Measurements from ENCODE around the gene ZSWIM4.
"Not testable (repeated sequence)": the region's sequence is repeated elsewhere in the genome, so short reads cannot be mapped to it uniquely, and the experiment has no call there.

ZSWIM4 gene

DNA sequence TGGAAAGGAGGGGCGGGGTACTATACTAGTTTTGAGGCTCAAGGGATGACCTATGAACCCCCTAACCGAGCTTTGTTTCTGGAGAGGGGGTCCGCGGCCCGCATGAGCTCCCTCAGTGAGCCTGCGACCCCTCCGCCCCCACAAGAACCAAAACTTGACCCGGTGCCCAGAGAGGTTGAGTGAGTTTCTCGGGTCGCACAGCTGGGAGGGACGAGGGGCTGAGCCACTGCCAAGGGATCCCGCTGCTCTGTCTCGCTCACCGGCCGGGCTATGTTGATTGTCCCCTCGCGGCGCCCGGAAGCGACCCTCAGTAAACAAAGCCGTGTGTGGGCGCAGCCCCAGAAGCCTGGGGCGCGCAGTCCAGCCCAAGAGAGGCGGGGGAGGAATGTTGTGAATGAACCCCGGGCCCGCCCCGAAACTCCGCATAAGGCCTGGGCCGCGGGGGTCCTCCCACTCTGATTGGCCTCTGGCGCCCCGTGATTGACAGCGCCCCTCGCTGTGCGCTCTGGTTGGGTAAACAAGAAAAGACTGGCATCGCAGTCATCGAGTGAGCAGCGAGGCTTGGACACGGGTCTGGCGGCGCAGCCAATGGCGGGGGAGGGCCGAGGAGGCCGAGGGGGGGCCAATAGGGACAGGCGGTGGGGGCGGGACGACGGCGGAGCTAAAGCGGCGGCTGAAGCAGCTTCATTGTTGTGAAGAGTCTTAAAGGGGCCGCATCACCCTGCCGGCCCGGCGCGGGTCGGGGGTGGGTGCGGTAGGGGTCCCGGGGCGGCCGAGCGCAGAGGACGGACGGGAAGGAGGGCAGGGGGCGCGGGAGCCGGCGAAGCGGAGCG is at the start of gene ZSWIM4:
Gene ZSWIM4, plus strand, starts transcription at position 687 of the 833 bp plus-strand sequence. CDS start 206 bp downstream, outside the sequence.
- TF ChIP-seq CTCF (IDR thresholded peaks at IDR 0.05; ENCODE audit: low read depth, low read length): no peak
- peak; percentile 98 for DNase-seq (ENCODE audit: extremely low read depth, low read depth)

GRCh38 chr19:13747098-13747453 is 48.2 kb upstream of the ZSWIM4 start:
- no peak for TF ChIP-seq CTCF (IDR thresholded peaks at IDR 0.05; ENCODE audit: low read depth, low read length)
- DNase-seq (ENCODE audit: extremely low read depth, low read depth): no peak

DNA sequence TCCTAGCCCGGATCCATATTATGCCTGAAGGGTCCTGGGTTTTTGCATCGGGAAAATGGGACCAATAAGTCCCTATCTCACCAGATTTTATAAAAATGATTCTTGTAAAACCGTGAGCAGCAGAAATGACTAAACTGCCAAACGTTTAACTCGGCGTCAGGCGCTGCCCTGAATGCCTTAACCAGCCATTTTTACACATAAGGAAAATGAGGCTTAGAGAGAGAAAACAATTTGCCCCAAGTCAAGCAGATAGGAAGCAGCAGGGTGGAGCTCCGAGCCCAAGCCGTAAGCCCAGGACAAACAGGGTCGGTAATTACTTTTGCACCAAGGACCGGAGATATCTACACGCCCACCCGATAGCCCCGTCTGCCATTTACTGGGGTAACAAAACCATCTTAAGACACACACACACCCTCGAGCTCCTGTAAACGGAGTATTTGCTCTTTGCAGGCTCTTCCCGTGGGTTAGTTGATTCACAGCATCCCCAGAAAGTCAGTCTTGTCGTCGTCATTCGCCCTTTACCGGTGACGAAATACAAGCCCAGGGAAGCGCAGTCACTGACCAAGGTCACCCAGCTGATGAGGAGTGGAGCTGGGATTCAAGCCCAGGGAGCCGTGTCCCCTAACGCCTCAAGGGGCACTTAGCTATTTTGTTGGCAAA is 46.9 kb upstream of the ZSWIM4 start:
- no peak for DNase-seq (ENCODE audit: extremely low read depth, low read depth)
- TF ChIP-seq CTCF (IDR thresholded peaks at IDR 0.05; ENCODE audit: low read depth, low read length): no peak

DNA sequence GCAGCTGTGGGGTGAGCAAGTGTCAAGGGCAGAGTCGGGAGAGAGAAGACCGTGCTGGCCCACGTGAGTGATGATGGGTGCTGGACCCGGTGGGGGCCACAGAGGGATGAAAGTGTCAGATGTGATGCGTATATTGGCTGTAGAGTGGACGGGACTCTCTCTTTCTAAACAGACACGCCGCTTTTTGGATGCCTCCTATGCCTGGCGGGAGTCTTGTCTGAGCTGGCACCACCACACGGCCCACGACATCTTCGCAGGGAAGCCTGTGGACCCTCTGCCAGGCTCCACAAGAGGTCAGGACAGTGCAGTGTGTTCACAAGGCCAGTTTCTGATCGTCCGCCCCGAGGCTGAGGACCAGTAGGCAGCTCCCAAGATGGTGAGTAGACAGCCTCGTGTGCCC is 43.8 kb upstream of the ZSWIM4 start:
- TF ChIP-seq CTCF (IDR thresholded peaks at IDR 0.05; ENCODE audit: low read depth, low read length): no peak
- no peak for DNase-seq (ENCODE audit: extremely low read depth, low read depth)

DNA sequence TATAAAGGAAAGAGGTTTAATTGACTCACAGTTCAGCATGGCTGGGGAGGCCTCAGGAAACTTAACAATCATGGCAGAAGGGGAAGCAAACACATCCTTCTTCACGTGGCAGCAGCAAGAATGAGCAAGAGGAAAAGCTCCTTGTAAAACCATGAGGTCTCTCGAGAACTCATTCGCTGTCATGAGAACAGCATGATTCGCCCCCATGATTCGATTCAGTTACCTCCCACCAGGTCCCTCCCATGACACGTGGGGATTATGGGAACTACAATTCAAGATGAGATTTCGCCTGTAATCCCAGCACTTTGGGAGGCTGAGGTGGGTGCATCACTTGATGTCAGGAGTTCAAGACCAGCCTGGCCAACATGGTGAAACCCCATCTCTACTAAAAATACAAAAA is 41.6 kb upstream of the ZSWIM4 start:
- DNase-seq (ENCODE audit: extremely low read depth, low read depth): not testable (repeated sequence)

DNA sequence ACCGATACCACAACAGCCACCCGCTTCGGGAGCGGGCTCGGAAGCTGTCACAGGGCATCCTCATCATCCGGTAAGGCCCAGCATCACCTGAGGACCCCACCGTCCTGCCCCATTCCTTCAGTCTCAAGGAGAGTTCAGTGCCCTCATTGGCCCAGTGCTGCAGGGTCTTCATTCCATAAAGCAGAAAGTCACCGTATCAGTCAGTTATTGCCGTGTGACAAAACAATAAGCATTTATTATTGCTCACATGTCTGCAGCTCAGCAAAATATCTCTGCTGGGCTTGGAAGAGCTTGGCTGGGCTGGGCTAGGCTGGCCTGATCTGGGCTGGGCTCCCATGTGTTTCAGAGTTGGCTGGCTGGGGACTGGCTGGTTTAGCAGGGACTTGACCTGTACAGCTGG is 39.0 kb upstream of the ZSWIM4 start:
- TF ChIP-seq CTCF (IDR thresholded peaks at IDR 0.05; ENCODE audit: low read depth, low read length): no peak
- no peak for DNase-seq (ENCODE audit: extremely low read depth, low read depth)

DNA sequence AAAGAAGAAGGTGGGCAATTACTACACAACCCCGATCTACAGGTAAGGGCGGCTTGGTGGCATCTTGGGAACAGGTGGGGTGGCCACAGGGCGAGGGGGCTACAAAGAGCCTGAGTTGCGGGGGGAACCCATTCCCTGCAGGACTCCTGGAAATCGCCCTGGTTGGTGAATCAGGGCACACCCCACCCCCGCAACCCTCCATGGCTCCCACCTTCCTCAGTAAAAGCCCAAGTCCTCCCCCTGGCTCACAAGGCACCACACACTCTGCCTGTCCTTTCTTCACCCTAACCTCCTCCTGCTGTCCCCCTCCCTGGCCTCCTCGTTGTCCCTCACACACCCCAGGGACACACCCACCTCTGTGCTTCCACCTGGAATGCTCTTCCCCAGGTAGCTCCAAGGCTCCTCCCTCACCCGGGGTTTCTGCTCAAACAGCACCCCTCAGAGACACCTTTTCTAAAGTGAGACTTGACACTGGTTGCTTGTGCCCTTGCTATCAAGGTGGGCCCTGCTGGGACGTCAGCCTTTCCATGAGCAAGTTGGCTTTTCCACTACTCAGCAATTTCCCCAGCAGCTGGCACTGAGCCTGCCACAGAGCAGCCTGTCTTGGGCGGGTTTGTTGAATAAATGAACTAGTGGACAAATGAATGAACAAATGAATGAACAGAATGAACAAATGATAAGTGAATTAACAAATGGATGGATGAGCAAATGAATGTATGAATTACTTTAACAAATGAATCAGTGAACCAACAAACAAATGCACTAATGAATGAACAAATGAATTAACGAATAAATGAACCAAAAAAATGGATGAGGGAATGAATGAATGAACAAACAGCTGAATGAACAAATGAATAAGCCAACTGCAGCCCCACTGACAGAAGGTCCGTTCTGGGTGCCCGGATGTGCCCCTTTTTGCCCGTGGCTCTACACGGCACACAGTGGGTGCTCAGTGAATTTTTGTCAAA is 37.2 kb upstream of the ZSWIM4 start:
- DNase-seq (ENCODE audit: extremely low read depth, low read depth): no peak
- no peak for TF ChIP-seq CTCF (IDR thresholded peaks at IDR 0.05; ENCODE audit: low read depth, low read length)
